ENCODE data around the gene VPS4A. TPM values are rescaled to one million over a fixed set of nuclear protein-coding genes. Genes with fewer than 3 reads are reported as not detected.

VPS4A gene
- total RNA-seq, 1 donor from 2014 or later, result 27.4 TPM

DNA sequence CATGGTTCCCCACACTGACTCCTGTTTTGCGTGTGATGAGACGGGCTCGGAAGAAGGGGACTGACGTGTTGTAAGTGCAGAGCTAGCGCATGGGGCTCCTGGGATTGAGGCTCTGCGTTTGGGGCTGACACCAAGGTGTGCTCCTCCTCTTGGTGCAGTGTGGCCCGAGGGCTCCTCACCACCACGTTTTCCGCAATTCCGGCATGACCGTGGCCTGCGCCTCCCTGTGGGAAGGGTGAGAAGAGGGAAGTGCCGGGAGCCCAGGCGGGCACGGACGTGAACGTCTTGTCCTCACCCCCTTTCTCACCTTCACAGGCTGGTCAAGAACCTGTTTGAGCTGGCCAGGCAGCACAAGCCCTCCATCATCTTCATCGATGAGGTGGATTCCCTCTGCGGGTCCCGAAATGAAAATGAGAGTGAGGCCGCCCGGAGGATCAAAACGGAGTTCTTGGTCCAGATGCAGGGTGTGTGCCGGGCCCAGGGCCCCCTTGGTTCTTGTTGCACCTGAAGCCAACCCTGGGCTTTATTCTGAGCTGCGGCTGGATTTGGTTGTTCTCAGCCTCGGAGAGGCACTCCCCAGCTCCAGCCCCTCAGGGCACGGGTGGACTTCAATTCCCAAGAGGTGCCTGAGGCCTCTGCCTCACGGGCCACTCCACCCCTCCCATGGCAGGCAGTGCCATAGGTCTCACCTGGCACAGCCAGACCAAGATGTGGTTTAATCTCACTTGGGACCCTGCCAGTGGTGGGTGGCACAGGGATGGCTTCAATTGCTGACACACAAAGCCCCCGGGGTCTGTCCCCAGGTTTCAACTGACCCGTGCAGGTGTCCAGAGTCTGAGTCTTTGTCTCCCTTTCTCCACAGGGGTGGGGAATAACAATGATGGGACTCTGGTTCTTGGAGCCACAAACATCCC is 8.9 kb downstream of the VPS4A start:
- H3K4me1 ChIP-seq, result peaks cover 19% of the 10 kb centered on the region
- H3K27ac ChIP-seq (replicated peaks), result no peak overlapping the region
- H3K4me3 ChIP-seq, result no peak overlapping the region
- no peaks in the 10 kb centered on the region for H3K9me3 ChIP-seq (replicated peaks)
- TF ChIP-seq, protein P1, sequence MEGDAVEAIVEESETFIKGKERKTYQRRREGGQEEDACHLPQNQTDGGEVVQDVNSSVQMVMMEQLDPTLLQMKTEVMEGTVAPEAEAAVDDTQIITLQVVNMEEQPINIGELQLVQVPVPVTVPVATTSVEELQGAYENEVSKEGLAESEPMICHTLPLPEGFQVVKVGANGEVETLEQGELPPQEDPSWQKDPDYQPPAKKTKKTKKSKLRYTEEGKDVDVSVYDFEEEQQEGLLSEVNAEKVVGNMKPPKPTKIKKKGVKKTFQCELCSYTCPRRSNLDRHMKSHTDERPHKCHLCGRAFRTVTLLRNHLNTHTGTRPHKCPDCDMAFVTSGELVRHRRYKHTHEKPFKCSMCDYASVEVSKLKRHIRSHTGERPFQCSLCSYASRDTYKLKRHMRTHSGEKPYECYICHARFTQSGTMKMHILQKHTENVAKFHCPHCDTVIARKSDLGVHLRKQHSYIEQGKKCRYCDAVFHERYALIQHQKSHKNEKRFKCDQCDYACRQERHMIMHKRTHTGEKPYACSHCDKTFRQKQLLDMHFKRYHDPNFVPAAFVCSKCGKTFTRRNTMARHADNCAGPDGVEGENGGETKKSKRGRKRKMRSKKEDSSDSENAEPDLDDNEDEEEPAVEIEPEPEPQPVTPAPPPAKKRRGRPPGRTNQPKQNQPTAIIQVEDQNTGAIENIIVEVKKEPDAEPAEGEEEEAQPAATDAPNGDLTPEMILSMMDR (IDR thresholded peaks at IDR 0.05; ENCODE audit: borderline replicate concordance), result no peak
- H3K27me3 ChIP-seq (ENCODE audit: low read depth), result no peaks in the 10 kb centered on the region
- intact Hi-C loops (cut with micrococcal nuclease), result no loop called here
- peaks cover 98% of the 10 kb centered on the region for H3K36me3 ChIP-seq
- DNase-seq, result no peak

GRCh38 chr16:69320740-69321073 is 9.6 kb downstream of the VPS4A start:
- DNase-seq, result no peak
- TF ChIP-seq, protein P1 (IDR thresholded peaks at IDR 0.05; ENCODE audit: borderline replicate concordance), result no peak
- Histone ChIP-seq H3K9me3 (replicated peaks) (no peaks in the 10 kb centered on the region), H3K27ac (replicated peaks) (no peak overlapping the region), H3K4me3 (no peak overlapping the region), H3K4me1 (peaks cover 18% of the 10 kb centered on the region), H3K36me3 (peaks cover 99% of the 10 kb centered on the region), H3K27me3 (ENCODE audit: low read depth) (no peaks in the 10 kb centered on the region)
- intact Hi-C loops (cut with micrococcal nuclease), result no loop called here

DNA sequence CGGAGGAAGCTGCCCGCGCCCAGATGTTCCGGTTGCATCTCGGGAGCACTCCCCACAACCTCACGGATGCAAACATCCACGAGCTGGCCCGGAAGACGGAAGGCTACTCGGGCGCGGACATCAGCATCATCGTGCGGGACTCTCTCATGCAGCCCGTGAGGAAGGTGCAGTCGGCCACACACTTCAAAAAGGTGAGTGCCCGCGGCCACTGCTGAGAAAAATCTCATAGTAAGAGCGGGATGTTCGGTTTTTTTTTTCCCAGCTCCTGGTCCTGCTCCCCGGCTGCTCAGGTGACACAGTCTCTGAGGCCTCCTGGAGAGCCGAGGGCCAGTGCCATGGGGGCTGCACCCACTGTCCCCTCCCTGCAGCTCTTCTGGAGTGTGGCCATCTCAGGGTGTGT is 9.9 kb downstream of the VPS4A start:
- H3K27me3 ChIP-seq (ENCODE audit: low read depth), result no peaks in the 10 kb centered on the region
- H3K9me3 ChIP-seq (replicated peaks), result no peaks in the 10 kb centered on the region
- no peak for DNase-seq
- intact Hi-C loops (cut with micrococcal nuclease), result no loop called here
- peaks cover 19% of the 10 kb centered on the region for H3K4me1 ChIP-seq
- H3K36me3 ChIP-seq, result peaks cover 99% of the 10 kb centered on the region
- TF ChIP-seq, protein P1 (IDR thresholded peaks at IDR 0.05; ENCODE audit: borderline replicate concordance), result no peak
- no peak overlapping the region for H3K4me3 ChIP-seq
- no peak overlapping the region for H3K27ac ChIP-seq (replicated peaks)

GRCh38 chr16:69322343-69322742 is 11.2 kb downstream of the VPS4A start:
- H3K4me1 ChIP-seq, result peaks cover 32% of the 10 kb centered on the region
- no peak overlapping the region for H3K4me3 ChIP-seq
- H3K9me3 ChIP-seq (replicated peaks), result no peaks in the 10 kb centered on the region
- TF ChIP-seq, protein P1 (IDR thresholded peaks at IDR 0.05; ENCODE audit: borderline replicate concordance), result no peak
- intact Hi-C loops (cut with micrococcal nuclease), result no loop called here
- DNase-seq, result no peak
- no peak overlapping the region for H3K27ac ChIP-seq (replicated peaks)
- no peaks in the 10 kb centered on the region for H3K27me3 ChIP-seq (ENCODE audit: low read depth)
- peaks cover 87% of the 10 kb centered on the region for H3K36me3 ChIP-seq

- Histone ChIP-seq H3K27ac (replicated peaks) (no peak overlapping the region), H3K9me3 (replicated peaks) (no peaks in the 10 kb centered on the region), H3K27me3 (ENCODE audit: low read depth) (no peaks in the 10 kb centered on the region), H3K36me3 (peaks cover 88% of the 10 kb centered on the region), H3K4me1 (peaks cover 41% of the 10 kb centered on the region), H3K4me3 (no peak overlapping the region)
- no peak for DNase-seq
- TF ChIP-seq, protein P1 (IDR thresholded peaks at IDR 0.05; ENCODE audit: borderline replicate concordance), result no peak
- intact Hi-C loops (cut with micrococcal nuclease), result no loop called here
Observed at GRCh38 chr16:69323415-69323814, 12.3 kb downstream of the VPS4A start.

Data from left ventricle myocardium inferior (tissue), 1 donor.